K562 (cell line): ENCODE measurements around the gene SPATA2.

Experiments used
- EWSR1 ChIP-seq: fragments of 450-650 bp; IDR thresholded peaks from 2 replicates; pipeline ENCODE4 v1.6.1; 2018; ENCODE audit warnings: borderline replicate concordance, mild to moderate bottlenecking, low read depth, moderate library complexity; ENCODE audit not compliant: partially characterized antibody
- MTF1 ChIP-seq: fragments of 250-450 bp; sonication (Bioruptor Pico); IDR thresholded peaks from 2 replicates; pipeline ENCODE4 v1.9.0; 2021; ENCODE audit warnings: moderate library complexity, mild to moderate bottlenecking, inconsistent platforms, borderline replicate concordance

- TF ChIP-seq EWSR1 (no peak), MTF1 (CRISPR knock-in tag) (no peak)
These were observed 22.5 kb downstream of the SPATA2 start for GRCh38 chr20:49892817-49893216.
